Subcutaneous preadipocyte (primary cell): ENCODE data around the gene ACKR1. TPM values are rescaled to one million over a fixed set of nuclear protein-coding genes. Genes with fewer than 3 reads are reported as not detected.

ENCODE experiments used
- small RNA-seq: library from RNA; depleted of rRNA; stranded (forward); fragments of <200 nt; gene quantifications from one replicate; pipeline ENCODE3, GENCODE V24; 2012
- total RNA-seq: library from RNA; depleted of rRNA; stranded (reverse); fragments of >200 nt; gene quantifications from 2 replicates; pipeline ENCODE4 v1.2.3, GENCODE V29; 2012

Gene ACKR1, protein sequence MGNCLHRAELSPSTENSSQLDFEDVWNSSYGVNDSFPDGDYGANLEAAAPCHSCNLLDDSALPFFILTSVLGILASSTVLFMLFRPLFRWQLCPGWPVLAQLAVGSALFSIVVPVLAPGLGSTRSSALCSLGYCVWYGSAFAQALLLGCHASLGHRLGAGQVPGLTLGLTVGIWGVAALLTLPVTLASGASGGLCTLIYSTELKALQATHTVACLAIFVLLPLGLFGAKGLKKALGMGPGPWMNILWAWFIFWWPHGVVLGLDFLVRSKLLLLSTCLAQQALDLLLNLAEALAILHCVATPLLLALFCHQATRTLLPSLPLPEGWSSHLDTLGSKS
- not detected in 2 replicates for total RNA-seq

DNA sequence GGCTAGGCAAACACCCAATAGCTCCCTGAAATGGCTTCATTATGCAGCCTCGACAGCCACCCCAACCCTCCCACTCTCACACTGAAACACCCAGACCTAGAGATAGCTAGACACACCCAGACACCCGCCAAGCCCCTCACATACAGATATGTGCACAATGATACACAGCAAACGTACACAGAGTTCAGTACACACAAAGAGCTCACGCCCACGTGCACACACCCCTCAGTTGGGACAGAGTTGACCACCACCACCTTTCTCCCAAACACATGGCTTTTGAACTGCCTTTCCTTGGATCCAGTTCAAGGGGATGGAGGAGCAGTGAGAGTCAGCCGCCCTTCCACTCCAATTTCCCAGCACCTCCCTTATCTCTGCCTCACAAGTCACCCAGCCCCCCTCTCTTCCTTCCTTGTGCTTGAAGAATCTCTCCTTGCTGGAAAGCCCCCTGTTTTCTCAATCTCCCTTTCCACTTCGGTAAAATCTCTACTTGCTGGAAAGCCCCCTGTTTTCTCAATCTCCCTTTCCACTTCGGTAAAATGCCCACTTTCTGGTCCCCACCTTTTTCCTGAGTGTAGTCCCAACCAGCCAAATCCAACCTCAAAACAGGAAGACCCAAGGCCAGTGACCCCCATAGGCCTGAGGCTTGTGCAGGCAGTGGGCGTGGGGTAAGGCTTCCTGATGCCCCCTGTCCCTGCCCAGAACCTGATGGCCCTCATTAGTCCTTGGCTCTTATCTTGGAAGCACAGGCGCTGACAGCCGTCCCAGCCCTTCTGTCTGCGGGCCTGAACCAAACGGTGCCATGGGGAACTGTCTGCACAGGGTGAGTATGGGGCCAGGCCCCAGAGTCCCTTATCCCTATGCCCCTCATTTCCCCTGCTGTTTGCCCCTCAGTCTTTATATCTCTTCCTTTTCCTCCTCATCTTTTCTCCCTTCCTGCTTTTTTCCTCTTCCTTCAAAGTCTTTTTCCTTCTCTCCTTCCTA, at the start of gene ACKR1:
Gene ACKR1, plus strand, starts transcription at position 715 of the 981 bp plus-strand sequence. Its CDS starts 85 bp downstream, at position 800.

DNA sequence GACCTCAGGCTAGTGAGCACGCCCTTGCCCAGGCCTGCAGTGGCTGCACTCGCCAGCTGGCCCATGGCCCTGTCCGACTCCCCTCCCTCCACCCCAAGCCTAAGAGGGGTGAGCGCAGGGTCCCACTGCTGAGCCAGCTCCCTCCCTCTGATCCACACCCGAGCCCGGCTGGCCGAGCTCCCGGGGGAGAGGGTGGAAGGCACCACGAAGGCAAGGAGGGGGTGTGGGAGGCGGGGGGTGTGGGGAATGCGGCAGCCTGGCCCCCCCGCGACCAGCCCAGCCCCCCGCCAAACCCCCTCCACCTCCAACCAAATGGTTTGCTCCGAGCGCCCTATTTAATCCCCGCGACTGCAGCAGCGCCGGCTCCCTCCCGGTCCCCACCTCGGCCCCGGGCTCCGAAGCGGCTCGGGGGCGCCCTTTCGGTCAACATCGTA, 33.4 kb upstream of the ACKR1 start, which contains the start of gene CADM3:
Gene CADM3, plus strand, starts transcription at position 362 of the 434 bp plus-strand sequence. CDS start 151 bp downstream, outside the sequence.

Small RNA genes lying within 50 kb of the gene (small RNA-seq; reads per million reads assigned to genes)
- not detected for gene RNA5SP60

Other genes with a start within 250 kb of the ACKR1 start
- 115 and 149 TPM in 2 replicates for gene IFI16, start 195.0 kb upstream of the ACKR1 start, total RNA-seq
- gene AIM2, start 128.1 kb upstream of the ACKR1 start, total RNA-seq = 1.8 and 2.7 TPM in 2 replicates
- gene CADM3, start 33.3 kb upstream of the ACKR1 start, total RNA-seq = 0.20 and 1.1 TPM in 2 replicates
- gene FCER1A, start 97.5 kb downstream of the ACKR1 start, total RNA-seq = not detected in 2 replicates
- not detected in 2 replicates for gene OR10J4, start 227.3 kb downstream of the ACKR1 start, total RNA-seq
- gene OR10J1, start 234.8 kb downstream of the ACKR1 start, total RNA-seq = not detected in 2 replicates